Breast epithelium (tissue), 4 donors: ENCODE results near the gene CEP250. TPM values are rescaled to one million over a fixed set of nuclear protein-coding genes. Genes with fewer than 3 reads are reported as not detected.

Experiments used
- DNase-seq, 2 donors: peaks; one replicate each; pipeline ENCODE4 v3.0.0-alpha.2; 2019; ENCODE audit warnings: low spot score in 2 of 2
- H3K27ac ChIP-seq, 2 donors: fragments of 200-600 bp; sonication (generic) in 1 of 2; one replicate each; pipeline ENCODE4 v1.5.1; 2016 to 2019; ENCODE audit warnings: mild to moderate bottlenecking in 1 of 2
- H3K27me3 ChIP-seq, 2 donors: fragments of 200-600 bp; sonication (generic) in 1 of 2; one replicate each; pipeline versions ENCODE4 v1.5.1 to v1.6.0; 2017 to 2019; ENCODE audit warnings: control low read depth in 1 of 2, mild to moderate bottlenecking in 1 of 2
- H3K36me3 ChIP-seq: fragments of 200-600 bp; one replicate; pipeline ENCODE4 v1.5.1; 2019
- H3K4me1 ChIP-seq, 2 donors: fragments of 200-600 bp; sonication (generic); one replicate each; pipeline ENCODE4 v1.5.1; 2016 to 2019; ENCODE audit warnings: control low read depth in 1 of 2
- H3K4me3 ChIP-seq, 3 donors: fragments of 200-600 bp; sonication (generic); 1 replicate in 2 of 3; 2 replicates in 1 of 3; pipeline ENCODE4 v1.5.1; 2016 to 2019; ENCODE audit warnings: mild to moderate bottlenecking in 3 of 3, moderate library complexity in 2 of 3
- H3K9me3 ChIP-seq, 2 donors: fragments of 200-600 bp; sonication (generic) in 1 of 2; one replicate each; pipeline ENCODE4 v1.5.1; 2016 to 2019; ENCODE audit warnings: control low read depth in 1 of 2
- POLR2A ChIP-seq: fragments of 450-650 bp; IDR thresholded peaks from one replicate; pipeline ENCODE4 v1.6.1; 2016; ENCODE audit warnings: antibody characterized with exemption, mild to moderate bottlenecking, moderate library complexity
- POLR2AphosphoS5 ChIP-seq, 3 donors: sonication (generic); formaldehyde crosslinking; IDR thresholded peaks; one replicate each; pipeline ENCODE4 v1.6.1; 2017; ENCODE audit warnings: antibody characterized with exemption in 3 of 3
- intact Hi-C: fragments of 100-400 bp; cut with DNase I; formaldehyde crosslinking; loops from one replicate; pipeline ENCODE4 v1.15.1; 2023; ENCODE audit warnings: low total_unique reads
- total RNA-seq, 3 donors: library from RNA; depleted of rRNA; stranded (reverse); fragments of >200 nt; gene quantifications; one replicate each; pipeline ENCODE4 v1.1.0, GENCODE V29; 2016
- TF ChIP-seq, protein P1 (sequence below), 3 donors: fragments of 450-650 bp; IDR thresholded peaks; one replicate each; pipeline ENCODE4 v1.5.1; 2016 to 2017; ENCODE audit warnings: antibody characterized with exemption in 3 of 3, mild to moderate bottlenecking in 3 of 3, moderate library complexity in 3 of 3

The CEP250 gene
- total RNA-seq, 3 donors from 2014 or later, result 22.2 to 28.5 (median 23.3) TPM

DNA sequence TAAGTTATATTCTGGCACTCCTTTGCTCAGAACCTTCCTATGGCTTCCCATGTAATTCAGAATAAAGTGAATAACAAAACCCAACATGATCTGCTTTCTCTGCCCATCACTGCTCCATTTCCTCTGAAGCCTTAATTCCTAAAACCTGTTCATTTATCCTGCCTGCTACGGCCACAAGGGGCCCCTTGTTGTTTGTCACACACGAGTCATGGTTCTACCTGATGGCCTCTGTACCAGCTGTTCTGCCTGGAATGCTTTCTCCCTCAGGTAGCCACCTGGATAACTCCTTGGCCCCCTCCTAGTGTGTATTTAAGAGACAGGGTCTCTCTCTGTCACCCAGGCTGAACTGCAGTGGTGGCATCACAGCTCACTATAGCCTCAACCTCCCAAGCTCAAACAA, 113.2 kb downstream of the CEP250 start:
- Histone ChIP-seq H3K9me3 (peaks cover 5 to 11% of the 10 kb centered on the region in 2 donors), H3K4me3 (no peak overlapping the region), H3K27me3 (no peaks in the 10 kb centered on the region), H3K4me1 (no peaks in the 10 kb centered on the region), H3K36me3 (no peaks in the 10 kb centered on the region), H3K27ac (no peak overlapping the region)
- intact Hi-C loops, result no loop called here
- DNase-seq, result no peak
- TF ChIP-seq POLR2A (no peak), POLR2AphosphoS5 (IDR thresholded peaks at IDR 0.05) (no peak)
- TF ChIP-seq, protein P1, sequence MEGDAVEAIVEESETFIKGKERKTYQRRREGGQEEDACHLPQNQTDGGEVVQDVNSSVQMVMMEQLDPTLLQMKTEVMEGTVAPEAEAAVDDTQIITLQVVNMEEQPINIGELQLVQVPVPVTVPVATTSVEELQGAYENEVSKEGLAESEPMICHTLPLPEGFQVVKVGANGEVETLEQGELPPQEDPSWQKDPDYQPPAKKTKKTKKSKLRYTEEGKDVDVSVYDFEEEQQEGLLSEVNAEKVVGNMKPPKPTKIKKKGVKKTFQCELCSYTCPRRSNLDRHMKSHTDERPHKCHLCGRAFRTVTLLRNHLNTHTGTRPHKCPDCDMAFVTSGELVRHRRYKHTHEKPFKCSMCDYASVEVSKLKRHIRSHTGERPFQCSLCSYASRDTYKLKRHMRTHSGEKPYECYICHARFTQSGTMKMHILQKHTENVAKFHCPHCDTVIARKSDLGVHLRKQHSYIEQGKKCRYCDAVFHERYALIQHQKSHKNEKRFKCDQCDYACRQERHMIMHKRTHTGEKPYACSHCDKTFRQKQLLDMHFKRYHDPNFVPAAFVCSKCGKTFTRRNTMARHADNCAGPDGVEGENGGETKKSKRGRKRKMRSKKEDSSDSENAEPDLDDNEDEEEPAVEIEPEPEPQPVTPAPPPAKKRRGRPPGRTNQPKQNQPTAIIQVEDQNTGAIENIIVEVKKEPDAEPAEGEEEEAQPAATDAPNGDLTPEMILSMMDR (IDR thresholded peaks at IDR 0.05), result no peak

Other genes starting within 250 kb of the CEP250 start
- gene MMP24, start 228.9 kb upstream of the CEP250 start, total RNA-seq, result 1 to 10 TPM in 1 of 3 donors, under 1 TPM in 2; 0.80 to 2.5 (median 0.98) TPM
- 10 to 100 TPM; 17.4 to 34.1 (median 32.9) TPM for gene MMP24OS, start 177.5 kb upstream of the CEP250 start, total RNA-seq
- 10 to 100 TPM; 81.9 to 98.6 (median 88.0) TPM for gene EIF6, start 170.8 kb upstream of the CEP250 start, total RNA-seq
- under 1 TPM in 1 of 3 donors, not detected in 2; 0.15 TPM for gene FAM83C, start 163.2 kb upstream of the CEP250 start, total RNA-seq
- 10 to 100 TPM; 26.6 to 39.7 (median 35.4) TPM for gene UQCC1, start 43.6 kb upstream of the CEP250 start, total RNA-seq
- gene GDF5, start 17.4 kb upstream of the CEP250 start, total RNA-seq, result under 1 TPM; 0.33 to 0.88 (median 0.64) TPM
- not detected for gene C20orf173, start 74.1 kb downstream of the CEP250 start, total RNA-seq
- 100 to 1,000 TPM; 221 to 243 (median 239) TPM for gene ERGIC3, start 86.5 kb downstream of the CEP250 start, total RNA-seq
- gene SPAG4, start 160.2 kb downstream of the CEP250 start, total RNA-seq, result 1 to 10 TPM; 3.4 to 9.2 (median 3.4) TPM
- 100 to 1,000 TPM in 2 of 3 donors, 10 to 100 TPM in 1; 41.1 to 135 (median 117) TPM for gene CPNE1, start 209.3 kb downstream of the CEP250 start, total RNA-seq
- gene RBM12, start 209.3 kb downstream of the CEP250 start, total RNA-seq, result 10 to 100 TPM; 22.7 to 40.1 (median 34.4) TPM
- gene NFS1, start 243.8 kb downstream of the CEP250 start, total RNA-seq, result 10 to 100 TPM; 31.7 to 39.7 (median 36.1) TPM
- gene ROMO1, start 243.8 kb downstream of the CEP250 start, total RNA-seq, result 100 to 1,000 TPM; 231 to 348 (median 306) TPM